Hepatic stellate cell (primary cell): ENCODE results near the gene PACRG.

Source experiments
- DNase-seq: peaks from one replicate; pipeline ENCODE4 v3.0.0; 2011; ENCODE audit warnings: low spot score

PACRG gene

DNA sequence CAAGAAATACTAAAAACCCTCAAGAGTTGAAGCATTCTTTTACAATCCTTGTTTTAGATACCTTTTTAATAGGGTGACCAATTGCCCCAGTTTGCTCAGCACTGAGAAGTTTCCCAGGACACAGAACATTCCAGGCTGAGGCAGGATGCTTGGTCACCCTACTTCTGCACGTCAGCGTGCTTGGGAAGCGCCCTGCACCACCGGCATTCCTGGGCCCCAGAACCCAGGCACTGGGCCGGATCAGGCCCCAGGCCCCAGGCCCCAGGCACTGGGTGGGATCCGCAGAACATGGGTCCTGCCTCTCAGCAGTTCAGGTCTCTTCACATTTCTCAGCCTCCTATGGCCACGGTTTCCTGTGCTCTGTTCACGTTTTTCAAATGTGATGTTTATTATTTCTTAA is 472.9 kb downstream of the PACRG start:
- no peak for DNase-seq

DNA sequence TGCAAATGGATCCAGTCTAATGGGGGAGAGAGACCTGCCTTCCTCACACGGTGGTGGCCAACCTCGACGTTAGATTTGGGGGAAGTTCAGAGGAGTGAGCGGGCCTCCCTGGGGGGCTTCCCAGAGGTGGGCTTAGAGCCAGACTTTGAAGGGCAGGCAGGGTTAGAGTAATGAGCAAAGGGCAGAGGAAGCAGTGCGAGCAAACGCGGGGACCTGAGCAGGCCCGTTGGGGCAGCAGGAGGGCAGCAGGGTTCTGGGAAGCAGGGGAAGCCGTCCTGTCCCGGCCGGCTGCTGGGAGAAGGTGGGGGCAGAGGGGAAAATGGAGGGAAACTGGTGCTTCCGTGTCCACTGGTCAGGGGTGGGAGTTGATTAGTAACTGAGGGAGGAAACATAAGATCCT is 474.1 kb downstream of the PACRG start:
- DNase-seq = no peak

DNA sequence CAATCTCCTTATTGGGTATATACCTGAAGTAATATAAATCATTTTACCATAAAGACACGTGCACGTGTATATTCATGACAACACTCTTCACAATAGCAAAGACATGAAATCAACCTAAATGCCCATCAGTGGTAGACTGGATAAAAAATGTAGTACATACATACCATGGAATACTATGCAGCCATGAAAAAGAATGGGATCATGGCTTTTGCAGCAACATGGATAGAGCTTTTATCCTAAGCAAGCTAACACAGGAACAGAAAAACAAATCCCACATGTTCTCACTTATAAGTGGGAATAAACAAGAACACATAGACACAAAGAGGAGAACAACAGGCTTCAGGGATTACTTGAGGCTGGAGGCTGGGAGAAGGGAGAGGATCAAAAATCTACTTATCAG is 478.4 kb downstream of the PACRG start:
- DNase-seq = no peak

DNA sequence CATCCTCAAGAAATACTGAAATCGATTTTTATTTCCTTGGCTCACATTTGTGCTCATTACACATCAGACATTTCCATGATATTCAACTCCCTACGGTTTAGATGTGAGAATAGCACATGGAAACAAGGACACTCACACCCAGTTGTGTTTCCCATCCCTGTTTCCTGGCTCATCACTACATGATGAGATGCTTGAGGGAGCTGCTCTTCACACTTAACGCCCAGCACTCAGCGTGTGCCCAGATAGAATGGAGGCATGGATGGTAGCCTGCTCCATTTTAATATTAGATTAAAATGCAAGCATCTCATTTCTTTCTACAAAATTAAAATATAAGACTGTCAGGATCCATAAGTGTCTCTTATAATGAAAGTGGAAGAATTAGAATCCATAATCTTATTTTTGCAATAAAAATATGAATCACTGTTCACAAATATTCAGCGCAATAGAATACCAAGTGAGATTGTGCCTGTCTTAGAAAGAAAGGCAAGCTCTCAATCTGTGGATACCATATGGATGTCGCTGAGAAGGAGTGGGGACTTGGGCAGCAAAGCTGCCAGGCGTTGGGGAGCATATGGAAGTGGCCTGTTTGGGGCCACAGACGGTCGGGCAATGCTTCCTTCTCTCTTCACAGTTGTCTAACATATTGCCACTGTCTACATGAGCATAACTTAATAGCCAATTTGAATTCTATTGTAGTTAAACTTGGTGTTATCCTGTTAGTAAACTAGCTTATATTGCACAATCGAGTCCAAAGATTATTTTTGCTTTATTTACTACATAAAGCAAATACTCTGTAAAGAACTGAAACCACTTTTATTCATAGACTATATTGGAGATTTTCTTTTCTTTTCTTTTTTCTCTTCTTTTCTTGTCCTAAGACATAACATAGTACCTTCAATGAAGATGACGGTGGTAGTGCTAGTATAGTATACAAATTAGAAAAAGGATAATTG is 479.9 kb downstream of the PACRG start:
- DNase-seq = no peak

DNA sequence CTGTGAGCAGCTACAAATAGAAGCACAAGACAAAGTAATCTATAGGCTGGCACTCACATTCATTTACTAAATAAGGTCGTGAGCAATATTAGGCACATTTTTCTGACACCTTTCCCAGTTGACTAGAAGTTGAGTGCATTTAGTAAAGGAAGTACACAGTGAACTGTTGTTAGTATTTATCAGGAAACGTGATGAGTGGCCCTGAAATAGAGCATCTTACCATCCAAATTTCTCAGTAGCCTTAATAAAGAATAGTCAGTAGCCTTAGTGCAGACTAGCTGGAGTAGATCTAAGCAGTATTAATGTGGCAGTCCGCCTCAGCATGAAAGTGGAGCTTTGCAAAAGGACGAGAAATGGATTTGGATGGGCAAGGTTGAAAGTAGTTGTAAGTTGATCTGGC is 481.2 kb downstream of the PACRG start:
- DNase-seq = no peak

DNA sequence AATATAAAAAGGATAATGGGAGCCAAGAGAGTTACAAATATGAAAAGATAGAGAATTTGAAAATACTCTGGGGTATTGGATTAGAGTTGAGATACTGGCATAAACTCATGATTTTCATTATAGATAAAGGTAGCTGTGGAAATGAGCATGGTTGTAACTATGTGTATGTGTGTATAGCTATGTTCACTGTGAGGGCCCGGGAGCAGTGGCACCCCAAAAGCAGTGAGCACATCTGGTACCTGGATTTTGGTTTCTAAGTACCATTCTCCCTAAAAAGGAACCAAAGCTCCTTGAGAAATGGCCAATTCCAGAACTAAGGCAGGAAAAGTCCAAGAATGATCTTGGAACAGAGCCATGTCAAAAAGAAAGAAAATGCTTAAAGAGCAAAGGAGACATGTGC is 484.3 kb downstream of the PACRG start:
- DNase-seq = no peak

DNA sequence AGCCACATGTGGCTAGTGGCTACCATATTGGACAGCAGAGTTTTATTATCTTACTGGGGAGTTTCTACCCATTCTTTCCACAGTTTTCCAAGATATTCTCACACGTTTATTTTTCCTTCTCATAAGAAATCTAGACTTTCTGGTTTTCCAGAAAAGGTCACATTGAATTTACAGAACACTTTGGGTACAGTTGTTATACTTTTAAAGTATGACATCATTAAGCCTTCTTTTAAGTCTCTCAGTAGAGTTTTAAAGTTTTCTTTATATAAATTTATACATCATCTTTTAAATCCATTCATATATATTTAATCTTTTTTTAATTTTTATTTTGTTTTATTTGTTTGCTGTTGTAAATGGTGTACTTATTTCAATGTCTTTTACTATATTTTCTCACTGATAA is 486.5 kb downstream of the PACRG start:
- DNase-seq = no peak

DNA sequence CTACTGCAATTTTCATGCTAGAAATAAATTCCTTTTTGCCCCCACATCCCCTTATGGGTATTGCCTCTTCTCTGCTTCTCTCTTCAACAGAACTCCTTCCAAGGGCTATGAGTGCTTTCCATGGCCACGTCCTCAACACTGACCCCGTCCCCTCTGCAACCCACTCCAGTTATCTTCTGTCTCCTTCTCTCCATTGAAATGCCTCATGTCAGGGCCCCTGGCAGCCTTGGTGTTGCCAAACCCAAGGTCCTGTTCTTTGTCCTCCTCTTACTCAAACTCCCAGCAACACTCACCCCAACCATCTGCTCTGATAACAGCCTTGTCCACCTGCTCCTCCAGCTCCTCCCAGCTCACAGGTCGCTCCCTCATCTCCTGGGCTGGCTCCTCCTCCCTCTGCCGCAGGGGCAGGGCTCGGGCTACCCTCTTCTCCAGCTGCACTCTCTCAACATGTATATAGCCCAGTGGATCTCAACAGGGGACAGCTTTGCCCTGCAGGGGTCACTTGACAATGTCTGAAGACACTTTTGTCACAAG is 490.7 kb downstream of the PACRG start:
- DNase-seq = no peak

DNA sequence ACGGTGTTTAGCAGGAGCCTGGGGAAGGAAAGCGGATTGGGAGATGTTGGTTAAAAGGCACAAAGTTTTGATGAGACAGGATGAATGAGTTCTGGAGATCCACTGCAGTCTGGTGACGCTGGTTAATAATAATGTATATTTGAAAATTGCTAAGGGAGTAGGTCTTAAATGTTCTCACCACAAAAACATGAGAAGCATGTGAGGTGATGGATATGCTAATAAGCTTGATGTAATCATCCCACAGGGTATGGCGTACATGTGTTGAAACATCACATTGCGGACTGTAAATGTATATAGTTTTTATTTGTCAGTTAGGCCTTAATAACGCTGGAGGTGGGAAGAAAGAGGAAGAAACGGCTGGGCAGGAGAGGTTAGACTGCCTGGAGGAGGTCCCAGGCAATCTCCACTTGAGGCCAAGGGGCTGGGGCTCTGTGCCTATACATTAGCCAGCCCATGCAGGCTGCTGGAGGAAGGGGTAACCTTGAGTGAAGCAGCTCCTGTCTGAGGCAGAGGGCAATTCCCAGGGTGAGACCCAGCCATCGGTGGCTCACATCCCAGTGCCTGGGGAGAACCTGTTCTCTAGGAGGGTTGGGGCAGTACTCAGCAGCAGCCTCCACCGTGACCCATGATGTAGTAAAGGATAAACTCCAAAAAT is 498.5 kb downstream of the PACRG start:
- DNase-seq = no peak

DNA sequence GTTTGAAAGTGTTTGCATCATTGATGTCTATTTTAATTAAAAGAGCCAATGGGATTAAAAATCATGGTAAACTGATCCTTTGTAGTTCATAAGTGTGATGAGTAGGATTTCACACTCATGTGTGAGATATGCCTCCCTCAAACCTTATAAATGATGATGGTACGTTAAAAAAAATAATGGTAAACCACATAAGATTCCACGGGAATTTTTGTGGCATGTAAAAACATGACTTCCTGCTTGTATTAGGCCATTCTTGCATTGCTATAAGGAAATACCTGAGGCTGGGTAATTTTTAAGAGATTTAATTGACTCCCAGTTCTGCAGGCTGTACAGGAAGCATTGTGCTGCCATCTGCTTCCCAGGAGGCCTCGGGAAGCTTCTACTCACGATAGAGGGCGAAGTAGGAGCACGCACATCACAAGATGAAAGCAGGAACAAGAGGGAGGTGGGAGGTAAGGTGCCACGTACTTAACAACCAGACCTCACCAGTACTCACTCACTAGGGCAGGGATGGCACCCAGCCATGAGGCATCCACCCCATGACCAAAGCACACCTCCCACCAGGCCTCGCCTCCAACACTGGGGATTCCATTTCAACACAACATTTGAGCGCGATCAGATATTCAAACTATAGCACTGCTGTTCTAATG is 499.2 kb downstream of the PACRG start:
- no peak for DNase-seq

DNA sequence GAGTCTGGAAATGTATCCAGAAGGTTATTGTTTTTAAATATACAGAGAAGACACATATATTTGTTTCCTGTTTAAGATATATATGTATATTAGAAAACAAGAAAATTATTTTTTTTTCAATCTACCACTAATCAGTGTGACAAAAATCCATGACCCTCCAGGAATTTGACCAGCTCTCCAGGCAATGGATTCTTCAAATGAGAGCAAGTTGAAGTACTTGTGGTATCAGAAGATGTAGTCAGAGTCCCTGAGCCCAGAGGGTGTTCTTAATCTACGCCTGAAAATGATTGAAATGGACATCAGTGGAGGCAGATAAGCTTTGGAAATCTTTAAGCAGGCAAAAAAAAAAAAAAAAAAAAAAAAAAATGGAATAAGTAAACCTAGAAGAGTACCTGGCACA is 500.3 kb downstream of the PACRG start:
- DNase-seq = no peak

DNA sequence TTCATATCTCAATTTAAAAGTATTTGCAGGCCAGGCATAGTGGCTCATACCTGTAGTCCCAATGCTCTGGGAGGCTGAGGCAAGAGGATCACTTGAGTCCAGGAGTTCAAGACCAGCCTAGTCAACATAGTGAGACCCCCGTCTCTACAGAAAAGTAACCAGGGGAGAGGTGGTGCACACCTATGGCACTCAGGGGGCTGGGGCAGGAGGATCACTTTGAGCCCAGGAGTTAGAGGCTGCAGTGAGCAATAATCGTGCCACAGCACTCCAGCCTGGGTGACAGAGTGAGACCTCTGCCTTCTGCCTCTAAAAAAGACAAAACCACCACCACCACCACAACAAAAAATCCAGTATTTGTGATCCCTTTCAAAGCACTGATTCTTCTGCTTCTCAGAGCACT is 501.3 kb downstream of the PACRG start:
- DNase-seq = no peak

DNA sequence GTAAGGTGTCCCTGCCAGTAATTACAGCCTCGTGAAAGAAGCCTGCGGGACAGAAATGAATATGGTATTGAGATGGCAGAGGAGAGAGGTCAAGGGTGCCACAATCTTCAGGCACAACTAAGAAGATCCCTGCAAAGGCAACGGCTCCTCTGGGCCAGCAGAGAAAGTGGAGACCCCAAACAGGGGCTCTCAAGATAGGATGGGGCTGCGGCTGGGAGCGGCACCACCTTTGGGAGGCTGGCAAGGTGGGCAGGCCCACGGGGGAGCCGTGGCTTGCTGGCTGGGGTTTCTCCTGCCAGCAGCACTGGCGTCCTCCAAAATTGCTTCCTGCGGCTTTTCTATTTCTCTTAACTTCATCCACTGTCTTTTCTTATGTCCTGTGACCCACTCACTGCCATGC is 503.1 kb downstream of the PACRG start:
- DNase-seq = no peak

DNA sequence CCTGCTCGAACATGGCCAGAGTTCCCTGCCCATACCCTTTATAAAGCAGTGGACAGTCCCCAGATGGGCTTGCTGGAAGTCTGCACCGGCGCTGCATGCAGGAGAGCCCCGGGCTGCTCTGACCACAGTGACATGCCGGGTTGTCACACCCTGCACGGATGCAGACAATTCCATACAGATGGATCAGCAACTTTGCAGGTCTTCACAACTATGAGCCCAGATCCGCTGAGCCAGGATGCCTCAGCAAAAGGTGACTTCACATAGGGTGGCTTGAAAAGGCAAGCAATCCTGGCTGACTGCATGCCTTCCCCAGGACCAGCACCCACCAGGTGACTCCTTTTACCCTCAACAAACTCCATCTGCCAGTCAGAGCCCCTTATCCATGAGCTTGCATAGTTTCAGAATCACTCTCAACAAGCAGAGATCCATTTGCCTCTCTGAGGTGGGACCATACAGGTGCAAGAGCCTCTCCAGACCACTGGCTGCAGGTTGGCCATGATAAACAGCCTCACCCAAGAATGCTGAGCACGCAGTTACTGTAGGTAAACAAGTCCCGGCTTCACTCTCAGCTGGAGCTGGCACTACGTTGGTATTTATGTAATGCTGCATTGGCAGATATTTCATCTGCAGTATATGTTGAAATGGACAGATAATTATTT is 503.7 kb downstream of the PACRG start:
- DNase-seq = no peak

DNA sequence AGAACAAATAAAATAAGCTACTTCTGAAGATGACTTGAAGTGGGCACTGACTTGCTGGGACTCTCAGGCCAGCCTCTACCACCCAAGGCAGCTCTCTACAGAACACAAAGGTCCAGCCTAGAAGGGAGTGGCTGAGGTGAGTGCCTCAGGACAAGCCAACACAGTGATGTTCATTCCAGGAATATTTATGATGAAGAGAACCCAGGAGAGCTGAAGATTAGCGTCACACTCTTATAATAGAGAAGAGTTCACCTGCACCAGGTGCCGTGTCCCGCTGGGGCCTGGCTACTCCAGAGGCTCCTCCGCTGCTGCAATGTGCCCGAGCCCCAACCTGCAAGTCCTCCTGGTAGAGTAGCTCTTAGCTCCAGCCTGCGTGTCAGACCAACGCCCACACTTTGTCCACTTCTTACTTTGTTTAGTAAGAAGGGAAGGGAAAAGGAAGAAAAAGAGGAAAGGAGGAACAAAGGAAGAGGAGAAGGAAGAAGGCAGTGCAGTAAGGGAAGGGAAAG is 504.3 kb downstream of the PACRG start:
- no peak for DNase-seq

DNA sequence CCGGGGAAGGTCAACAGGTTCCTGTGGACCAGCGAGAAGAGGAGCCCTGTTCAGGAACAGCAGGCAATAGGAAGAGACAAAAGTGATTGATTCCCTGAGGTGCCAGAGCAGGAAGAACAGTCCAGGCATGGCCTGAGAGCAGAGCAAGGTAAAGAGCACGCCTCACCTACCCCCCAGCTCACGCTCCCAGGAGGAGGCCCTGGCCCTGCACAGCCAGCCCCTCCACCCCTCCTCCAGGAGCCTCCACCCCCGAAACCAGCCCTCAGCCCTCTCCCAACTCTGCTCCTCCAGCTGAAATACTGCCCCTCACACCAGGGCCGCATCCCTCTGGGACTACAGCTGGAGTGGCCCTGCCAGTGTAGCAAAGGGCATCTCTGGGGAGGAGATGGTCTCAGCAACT is 504.9 kb downstream of the PACRG start:
- DNase-seq = no peak

DNA sequence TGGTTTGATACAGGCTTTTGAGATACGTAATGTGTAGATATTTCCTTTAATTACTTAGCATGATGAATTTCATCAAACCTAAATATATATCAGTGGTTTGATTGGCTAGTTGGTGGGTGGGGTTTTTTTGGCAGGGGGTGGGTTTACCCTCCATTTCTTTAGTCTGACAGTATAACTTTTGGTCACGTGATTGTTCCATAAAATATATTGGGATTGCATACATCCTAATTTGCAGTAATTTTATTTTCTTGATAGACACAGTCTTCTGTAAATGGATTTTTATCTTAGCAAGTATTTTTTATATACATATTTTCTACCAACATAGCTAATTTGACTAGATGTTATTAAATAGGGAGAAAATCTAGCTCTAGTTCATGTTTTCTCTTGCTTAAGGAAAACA is 509.3 kb downstream of the PACRG start:
- DNase-seq = no peak

DNA sequence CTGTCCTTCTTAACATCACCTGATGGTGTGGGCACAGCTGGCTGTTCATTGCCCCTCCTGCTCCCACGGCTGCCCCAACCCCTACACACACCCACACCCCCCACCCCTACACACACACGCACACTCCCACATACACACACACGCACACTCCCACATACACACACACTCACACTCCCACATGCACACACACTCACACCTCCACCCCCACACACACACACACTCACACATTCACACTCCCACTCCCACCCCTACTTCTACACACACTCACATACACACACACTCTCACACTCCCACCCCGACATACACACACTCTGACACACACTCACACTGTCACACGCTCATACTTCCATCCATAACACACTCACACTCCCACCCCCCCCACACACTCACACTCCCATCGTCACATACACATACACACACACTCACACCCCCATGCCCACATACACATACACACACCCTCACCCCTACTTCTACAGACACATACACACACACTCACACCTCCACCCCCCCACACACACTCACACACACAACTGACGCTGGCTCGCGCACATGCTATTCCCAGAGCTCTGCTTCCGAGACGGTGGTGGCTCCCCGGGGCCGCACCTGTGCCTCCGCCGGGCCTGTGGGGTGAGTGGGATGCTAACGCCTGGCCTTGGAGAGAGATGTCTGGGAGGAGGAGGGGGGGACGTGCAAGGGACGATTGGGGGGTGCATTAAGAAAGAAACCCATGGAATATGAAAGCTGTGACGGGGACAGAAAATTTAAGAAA is 512.0 kb downstream of the PACRG start:
- DNase-seq = no peak

DNA sequence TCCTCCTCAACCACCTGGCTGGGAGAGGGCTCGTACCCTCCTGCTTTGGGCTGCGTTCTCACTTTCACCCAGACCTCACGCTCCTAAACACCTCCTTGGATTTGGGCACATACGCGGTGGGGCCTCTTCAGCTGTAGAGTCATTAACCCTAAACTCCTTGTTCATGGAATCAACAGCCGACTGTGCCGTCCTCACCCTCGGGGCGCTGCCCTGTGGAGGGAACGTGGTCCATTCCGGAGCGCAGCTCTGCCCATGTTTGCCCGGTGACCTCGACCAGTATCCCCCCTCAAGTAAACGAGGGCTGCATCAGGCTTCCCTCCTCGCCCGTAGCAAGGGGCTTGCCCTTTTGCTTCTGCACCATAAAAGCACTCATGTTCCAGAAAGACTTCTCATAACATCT is 512.8 kb downstream of the PACRG start:
- no peak for DNase-seq

DNA sequence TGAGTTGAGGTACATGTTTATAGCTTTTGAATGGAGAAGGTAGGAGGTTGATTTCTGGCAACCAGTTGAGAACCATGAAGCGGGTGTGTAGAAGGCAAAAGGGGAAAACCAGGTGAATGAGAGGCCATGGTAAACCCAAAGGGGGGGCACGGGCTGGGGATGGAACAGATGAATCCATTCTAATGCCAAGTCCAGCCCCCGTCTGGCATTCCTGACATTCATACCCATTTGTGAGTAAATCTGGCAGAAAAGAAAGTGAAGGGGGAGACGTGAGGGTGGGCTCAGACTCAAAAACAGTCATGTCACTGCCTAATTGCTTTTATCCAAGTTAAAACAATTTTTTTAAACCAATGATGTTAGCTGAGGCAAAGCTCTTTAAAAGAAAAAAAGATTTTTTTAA is 513.9 kb downstream of the PACRG start:
- DNase-seq = no peak

DNA sequence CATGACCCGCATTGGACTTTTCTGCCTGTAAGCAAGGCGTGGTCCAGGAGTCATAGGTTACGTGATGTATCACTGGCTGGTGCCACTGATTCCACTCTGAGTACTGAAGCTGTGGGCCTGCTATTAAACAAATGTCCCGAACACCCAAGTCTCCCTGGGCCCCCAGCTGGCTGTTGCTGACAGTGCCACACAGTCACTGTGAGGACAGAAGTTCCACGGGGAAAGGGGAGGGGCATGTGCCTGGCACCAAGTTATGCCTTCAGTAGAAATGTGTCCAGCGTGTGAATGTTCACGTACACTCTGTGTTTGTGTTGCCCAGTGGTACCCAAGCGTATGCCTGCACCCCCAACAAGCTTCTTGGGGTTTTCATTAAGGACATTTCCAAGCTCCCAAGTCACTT is 515.3 kb downstream of the PACRG start:
- no peak for DNase-seq
